ENCODE data around the gene IQSEC2.

The IQSEC2 gene

DNA sequence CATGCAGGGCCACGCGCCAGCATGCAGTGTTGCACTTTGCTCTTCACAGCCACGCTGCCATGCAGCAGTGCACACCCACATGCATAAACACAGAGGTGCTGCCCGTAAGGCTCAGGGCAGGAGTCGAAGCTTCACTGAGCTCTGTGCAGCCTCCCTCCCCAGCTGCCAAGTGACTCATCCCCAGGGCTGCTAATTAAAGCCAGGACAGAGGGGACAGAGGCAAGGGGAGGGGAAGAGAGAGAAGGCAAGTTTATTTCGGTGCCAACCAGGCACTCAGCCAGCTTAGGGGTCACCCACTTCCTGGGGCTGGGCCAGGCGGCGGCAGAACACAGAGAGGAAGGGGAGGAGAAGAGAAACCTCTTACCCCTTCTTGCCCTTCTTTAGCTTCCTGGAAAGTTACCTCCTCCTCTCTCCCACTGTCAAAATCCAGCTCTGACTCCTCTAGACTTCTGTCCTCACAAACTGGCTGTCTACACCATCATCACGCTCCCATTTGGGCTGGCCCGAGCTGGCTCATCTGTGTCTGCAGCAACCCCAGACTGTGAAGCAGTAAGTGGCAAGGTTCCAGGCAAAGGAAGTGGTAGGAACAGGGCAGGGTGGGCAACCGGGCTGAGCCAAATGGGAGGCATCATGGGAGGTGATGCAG, 6.2 kb upstream of the IQSEC2 start (continued):
- TF ChIP-seq, protein P1, sequence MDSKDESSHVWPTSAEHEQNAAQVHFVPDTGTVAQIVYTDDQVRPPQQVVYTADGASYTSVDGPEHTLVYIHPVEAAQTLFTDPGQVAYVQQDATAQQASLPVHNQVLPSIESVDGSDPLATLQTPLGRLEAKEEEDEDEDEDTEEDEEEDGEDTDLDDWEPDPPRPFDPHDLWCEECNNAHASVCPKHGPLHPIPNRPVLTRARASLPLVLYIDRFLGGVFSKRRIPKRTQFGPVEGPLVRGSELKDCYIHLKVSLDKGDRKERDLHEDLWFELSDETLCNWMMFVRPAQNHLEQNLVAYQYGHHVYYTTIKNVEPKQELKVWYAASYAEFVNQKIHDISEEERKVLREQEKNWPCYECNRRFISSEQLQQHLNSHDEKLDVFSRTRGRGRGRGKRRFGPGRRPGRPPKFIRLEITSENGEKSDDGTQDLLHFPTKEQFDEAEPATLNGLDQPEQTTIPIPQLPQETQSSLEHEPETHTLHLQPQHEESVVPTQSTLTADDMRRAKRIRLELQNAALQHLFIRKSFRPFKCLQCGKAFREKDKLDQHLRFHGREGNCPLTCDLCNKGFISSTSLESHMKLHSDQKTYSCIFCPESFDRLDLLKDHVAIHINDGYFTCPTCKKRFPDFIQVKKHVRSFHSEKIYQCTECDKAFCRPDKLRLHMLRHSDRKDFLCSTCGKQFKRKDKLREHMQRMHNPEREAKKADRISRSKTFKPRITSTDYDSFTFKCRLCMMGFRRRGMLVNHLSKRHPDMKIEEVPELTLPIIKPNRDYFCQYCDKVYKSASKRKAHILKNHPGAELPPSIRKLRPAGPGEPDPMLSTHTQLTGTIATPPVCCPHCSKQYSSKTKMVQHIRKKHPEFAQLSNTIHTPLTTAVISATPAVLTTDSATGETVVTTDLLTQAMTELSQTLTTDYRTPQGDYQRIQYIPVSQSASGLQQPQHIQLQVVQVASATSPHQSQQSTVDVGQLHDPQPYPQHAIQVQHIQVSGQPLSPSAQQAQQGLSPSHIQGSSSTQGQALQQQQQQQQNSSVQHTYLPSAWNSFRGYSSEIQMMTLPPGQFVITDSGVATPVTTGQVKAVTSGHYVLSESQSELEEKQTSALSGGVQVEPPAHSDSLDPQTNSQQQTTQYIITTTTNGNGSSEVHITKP (tag by site-specific recombination; IDR thresholded peaks at IDR 0.05): peak; percentile 99
- TF ChIP-seq BCL11A (tag by site-specific recombination; IDR thresholded peaks at IDR 0.05; ENCODE audit: low read depth) (no peak), ZNF544 (tag by site-specific recombination; IDR thresholded peaks at IDR 0.05) (no peak), ZNF366 (tag by site-specific recombination; conservative IDR thresholded peaks at IDR 0.05) (peak; percentile 55), ZNF19 (tag by site-specific recombination; IDR thresholded peaks at IDR 0.05; ENCODE audit: low read depth) (no peak), ZBTB20 (tag by site-specific recombination; IDR thresholded peaks at IDR 0.05) (peak; percentile 13; the same call in 1 of the 2 replicates), SP3 (tag by site-specific recombination; IDR thresholded peaks at IDR 0.05) (peak; percentile 24; the same call in 1 of the 2 replicates), ZBTB48 (tag by site-specific recombination; IDR thresholded peaks at IDR 0.05) (peak; percentile 88), ZNF140 (tag by site-specific recombination; IDR thresholded peaks at IDR 0.05) (no peak), SP7 (tag by site-specific recombination; IDR thresholded peaks at IDR 0.05) (peak; percentile 91), ZIC2 (tag by site-specific recombination; IDR thresholded peaks at IDR 0.05) (peak; percentile 44; the same call in 1 of the 2 replicates), ZBTB17 (tag by site-specific recombination; IDR thresholded peaks at IDR 0.05) (peak; percentile 47; the same call in 1 of the 2 replicates), ZNF24 (tag by site-specific recombination; IDR thresholded peaks at IDR 0.05) (no peak), YY2 (tag by site-specific recombination; IDR thresholded peaks at IDR 0.05) (no peak), ZSCAN16 (tag by site-specific recombination; IDR thresholded peaks at IDR 0.05) (no peak)
- TF ChIP-seq, protein P2, sequence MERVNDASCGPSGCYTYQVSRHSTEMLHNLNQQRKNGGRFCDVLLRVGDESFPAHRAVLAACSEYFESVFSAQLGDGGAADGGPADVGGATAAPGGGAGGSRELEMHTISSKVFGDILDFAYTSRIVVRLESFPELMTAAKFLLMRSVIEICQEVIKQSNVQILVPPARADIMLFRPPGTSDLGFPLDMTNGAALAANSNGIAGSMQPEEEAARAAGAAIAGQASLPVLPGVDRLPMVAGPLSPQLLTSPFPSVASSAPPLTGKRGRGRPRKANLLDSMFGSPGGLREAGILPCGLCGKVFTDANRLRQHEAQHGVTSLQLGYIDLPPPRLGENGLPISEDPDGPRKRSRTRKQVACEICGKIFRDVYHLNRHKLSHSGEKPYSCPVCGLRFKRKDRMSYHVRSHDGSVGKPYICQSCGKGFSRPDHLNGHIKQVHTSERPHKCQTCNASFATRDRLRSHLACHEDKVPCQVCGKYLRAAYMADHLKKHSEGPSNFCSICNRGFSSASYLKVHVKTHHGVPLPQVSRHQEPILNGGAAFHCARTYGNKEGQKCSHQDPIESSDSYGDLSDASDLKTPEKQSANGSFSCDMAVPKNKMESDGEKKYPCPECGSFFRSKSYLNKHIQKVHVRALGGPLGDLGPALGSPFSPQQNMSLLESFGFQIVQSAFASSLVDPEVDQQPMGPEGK (tag by site-specific recombination; IDR thresholded peaks at IDR 0.05): peak; percentile 76
- TF ChIP-seq, protein P3, sequence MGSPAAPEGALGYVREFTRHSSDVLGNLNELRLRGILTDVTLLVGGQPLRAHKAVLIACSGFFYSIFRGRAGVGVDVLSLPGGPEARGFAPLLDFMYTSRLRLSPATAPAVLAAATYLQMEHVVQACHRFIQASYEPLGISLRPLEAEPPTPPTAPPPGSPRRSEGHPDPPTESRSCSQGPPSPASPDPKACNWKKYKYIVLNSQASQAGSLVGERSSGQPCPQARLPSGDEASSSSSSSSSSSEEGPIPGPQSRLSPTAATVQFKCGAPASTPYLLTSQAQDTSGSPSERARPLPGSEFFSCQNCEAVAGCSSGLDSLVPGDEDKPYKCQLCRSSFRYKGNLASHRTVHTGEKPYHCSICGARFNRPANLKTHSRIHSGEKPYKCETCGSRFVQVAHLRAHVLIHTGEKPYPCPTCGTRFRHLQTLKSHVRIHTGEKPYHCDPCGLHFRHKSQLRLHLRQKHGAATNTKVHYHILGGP (tag by site-specific recombination; IDR thresholded peaks at IDR 0.05): no peak
- TF ChIP-seq, protein P4, sequence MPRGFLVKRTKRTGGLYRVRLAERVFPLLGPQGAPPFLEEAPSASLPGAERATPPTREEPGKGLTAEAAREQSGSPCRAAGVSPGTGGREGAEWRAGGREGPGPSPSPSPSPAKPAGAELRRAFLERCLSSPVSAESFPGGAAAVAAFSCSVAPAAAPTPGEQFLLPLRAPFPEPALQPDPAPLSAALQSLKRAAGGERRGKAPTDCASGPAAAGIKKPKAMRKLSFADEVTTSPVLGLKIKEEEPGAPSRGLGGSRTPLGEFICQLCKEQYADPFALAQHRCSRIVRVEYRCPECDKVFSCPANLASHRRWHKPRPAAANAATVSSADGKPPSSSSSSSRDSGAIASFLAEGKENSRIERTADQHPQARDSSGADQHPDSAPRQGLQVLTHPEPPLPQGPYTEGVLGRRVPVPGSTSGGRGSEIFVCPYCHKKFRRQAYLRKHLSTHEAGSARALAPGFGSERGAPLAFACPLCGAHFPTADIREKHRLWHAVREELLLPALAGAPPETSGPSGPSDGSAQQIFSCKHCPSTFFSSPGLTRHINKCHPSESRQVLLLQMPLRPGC (tag by site-specific recombination; IDR thresholded peaks at IDR 0.05): no peak
- TF ChIP-seq, protein P5, sequence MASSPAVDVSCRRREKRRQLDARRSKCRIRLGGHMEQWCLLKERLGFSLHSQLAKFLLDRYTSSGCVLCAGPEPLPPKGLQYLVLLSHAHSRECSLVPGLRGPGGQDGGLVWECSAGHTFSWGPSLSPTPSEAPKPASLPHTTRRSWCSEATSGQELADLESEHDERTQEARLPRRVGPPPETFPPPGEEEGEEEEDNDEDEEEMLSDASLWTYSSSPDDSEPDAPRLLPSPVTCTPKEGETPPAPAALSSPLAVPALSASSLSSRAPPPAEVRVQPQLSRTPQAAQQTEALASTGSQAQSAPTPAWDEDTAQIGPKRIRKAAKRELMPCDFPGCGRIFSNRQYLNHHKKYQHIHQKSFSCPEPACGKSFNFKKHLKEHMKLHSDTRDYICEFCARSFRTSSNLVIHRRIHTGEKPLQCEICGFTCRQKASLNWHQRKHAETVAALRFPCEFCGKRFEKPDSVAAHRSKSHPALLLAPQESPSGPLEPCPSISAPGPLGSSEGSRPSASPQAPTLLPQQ (tag by site-specific recombination; IDR thresholded peaks at IDR 0.05): 0 out of 2 replicates have a peak, but pooled peaks have one; percentile 20
- TF ChIP-seq, protein P6, sequence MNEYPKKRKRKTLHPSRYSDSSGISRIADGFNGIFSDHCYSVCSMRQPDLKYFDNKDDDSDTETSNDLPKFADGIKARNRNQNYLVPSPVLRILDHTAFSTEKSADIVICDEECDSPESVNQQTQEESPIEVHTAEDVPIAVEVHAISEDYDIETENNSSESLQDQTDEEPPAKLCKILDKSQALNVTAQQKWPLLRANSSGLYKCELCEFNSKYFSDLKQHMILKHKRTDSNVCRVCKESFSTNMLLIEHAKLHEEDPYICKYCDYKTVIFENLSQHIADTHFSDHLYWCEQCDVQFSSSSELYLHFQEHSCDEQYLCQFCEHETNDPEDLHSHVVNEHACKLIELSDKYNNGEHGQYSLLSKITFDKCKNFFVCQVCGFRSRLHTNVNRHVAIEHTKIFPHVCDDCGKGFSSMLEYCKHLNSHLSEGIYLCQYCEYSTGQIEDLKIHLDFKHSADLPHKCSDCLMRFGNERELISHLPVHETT (tag by site-specific recombination; IDR thresholded peaks at IDR 0.05): no peak
- TF ChIP-seq, protein P7, sequence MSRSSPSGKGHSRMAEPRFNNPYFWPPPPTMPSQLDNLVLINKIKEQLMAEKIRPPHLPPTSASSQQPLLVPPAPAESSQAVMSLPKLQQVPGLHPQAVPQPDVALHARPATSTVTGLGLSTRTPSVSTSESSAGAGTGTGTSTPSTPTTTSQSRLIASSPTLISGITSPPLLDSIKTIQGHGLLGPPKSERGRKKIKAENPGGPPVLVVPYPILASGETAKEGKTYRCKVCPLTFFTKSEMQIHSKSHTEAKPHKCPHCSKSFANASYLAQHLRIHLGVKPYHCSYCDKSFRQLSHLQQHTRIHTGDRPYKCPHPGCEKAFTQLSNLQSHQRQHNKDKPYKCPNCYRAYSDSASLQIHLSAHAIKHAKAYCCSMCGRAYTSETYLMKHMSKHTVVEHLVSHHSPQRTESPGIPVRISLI (tag by site-specific recombination; IDR thresholded peaks at IDR 0.05): no peak
- TF ChIP-seq, protein P8, sequence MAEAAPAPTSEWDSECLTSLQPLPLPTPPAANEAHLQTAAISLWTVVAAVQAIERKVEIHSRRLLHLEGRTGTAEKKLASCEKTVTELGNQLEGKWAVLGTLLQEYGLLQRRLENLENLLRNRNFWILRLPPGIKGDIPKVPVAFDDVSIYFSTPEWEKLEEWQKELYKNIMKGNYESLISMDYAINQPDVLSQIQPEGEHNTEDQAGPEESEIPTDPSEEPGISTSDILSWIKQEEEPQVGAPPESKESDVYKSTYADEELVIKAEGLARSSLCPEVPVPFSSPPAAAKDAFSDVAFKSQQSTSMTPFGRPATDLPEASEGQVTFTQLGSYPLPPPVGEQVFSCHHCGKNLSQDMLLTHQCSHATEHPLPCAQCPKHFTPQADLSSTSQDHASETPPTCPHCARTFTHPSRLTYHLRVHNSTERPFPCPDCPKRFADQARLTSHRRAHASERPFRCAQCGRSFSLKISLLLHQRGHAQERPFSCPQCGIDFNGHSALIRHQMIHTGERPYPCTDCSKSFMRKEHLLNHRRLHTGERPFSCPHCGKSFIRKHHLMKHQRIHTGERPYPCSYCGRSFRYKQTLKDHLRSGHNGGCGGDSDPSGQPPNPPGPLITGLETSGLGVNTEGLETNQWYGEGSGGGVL (tag by site-specific recombination; IDR thresholded peaks at IDR 0.05): peak; percentile 95
